Tibial nerve (tissue), 4 donors: ENCODE results near the gene RP9. TPM values are rescaled to one million over a fixed set of nuclear protein-coding genes. Genes with fewer than 3 reads are reported as not detected.

ENCODE experiments used
- DNase-seq, 2 donors: peaks; one replicate each; pipeline ENCODE4 v3.0.0-alpha.2; 2019; ENCODE audit warnings: low spot score in 2 of 2
- H3K27ac ChIP-seq, 4 donors: fragments of 200-600 bp; sonication (generic) in 3 of 4; one replicate each; pipeline ENCODE4 v1.5.1; 2017 to 2019; ENCODE audit warnings: mild to moderate bottlenecking in 1 of 4
- H3K27me3 ChIP-seq, 2 donors: fragments of 200-600 bp; sonication (generic) in 1 of 2; one replicate each; pipeline versions ENCODE4 v1.5.1 to v1.6.0; 2017 to 2019
- H3K36me3 ChIP-seq, 3 donors: fragments of 200-600 bp; sonication (generic); one replicate each; pipeline ENCODE4 v1.5.1; 2018 to 2019
- H3K4me1 ChIP-seq, 4 donors: fragments of 200-600 bp; sonication (generic) in 3 of 4; one replicate each; pipeline ENCODE4 v1.5.1; 2017 to 2019
- H3K4me3 ChIP-seq, 4 donors: fragments of 200-600 bp; sonication (generic) in 3 of 4; one replicate each; pipeline ENCODE4 v1.5.1; 2017 to 2019; ENCODE audit warnings: mild to moderate bottlenecking in 1 of 4, moderate library complexity in 1 of 4
- H3K9me3 ChIP-seq, 4 donors: fragments of 200-600 bp; sonication (generic) in 3 of 4; one replicate each; pipeline ENCODE4 v1.5.1; 2017 to 2019
- CTCF ChIP-seq, 5 experiments: fragments of 200-600 bp in 3 of 5; fragments of 450-650 bp in 2 of 5; sonication (generic) in 3 of 5; IDR thresholded peaks; one replicate each; pipeline ENCODE4 v1.5.1; 2016 to 2019; ENCODE audit warnings: antibody characterized with exemption in 5 of 5, mild to moderate bottlenecking in 3 of 5, moderate library complexity in 2 of 5
- EP300 ChIP-seq, 2 donors: sonication (generic); formaldehyde crosslinking; IDR thresholded peaks; one replicate each; pipeline ENCODE4 v1.6.1; 2017; ENCODE audit warnings: antibody characterized with exemption in 2 of 2, mild to moderate bottlenecking in 1 of 2
- POLR2A ChIP-seq, 2 donors: fragments of 450-650 bp; IDR thresholded peaks; one replicate each; pipeline ENCODE4 v1.6.1; 2017; ENCODE audit warnings: antibody characterized with exemption in 2 of 2, mild to moderate bottlenecking in 2 of 2, moderate library complexity in 2 of 2
- WGBS, 2 donors: methylation state at CpG; one replicate each; pipeline ENCODE4 v1.1.5; 2018; 5-methylcytosine and 5-hydroxymethylcytosine counted together
- total RNA-seq, 4 donors: library from RNA; depleted of rRNA; stranded (reverse); fragments of >200 nt; gene quantifications; one replicate each; pipeline ENCODE4 v1.1.0, GENCODE V29; 2016

The RP9 gene
- total RNA-seq, 4 donors from 2014 or later: 7.5 to 22.9 (median 16.9) TPM

GRCh38 chr7:33070831-33071230 is 38.4 kb downstream of the RP9 start:
- WGBS, 2 donors: 77 to 87% methylated on average over 6 of the region's 6 CpGs
- no peak for TF ChIP-seq EP300 (IDR thresholded peaks at IDR 0.05)
- no peak for TF ChIP-seq CTCF (IDR thresholded peaks at IDR 0.05)
- H3K27me3 ChIP-seq: peaks cover 0 to 6% of the 10 kb centered on the region in 2 donors

GRCh38 chr7:33070277-33070676 is 38.9 kb downstream of the RP9 start:
- 88 to 92% methylated on average over 2 of the region's 2 CpGs for WGBS, 2 donors
- Histone ChIP-seq H3K4me1 (no peaks in the 10 kb centered on the region), H3K4me3 (no peak overlapping the region)

More at GRCh38 chr7:33070831-33071230, 38.4 kb downstream of the RP9 start:
- no peak overlapping the region for H3K27ac ChIP-seq
- H3K4me3 ChIP-seq: no peak overlapping the region
- peaks cover 0 to 32% (median 0%) of the 10 kb centered on the region in 4 donors for H3K9me3 ChIP-seq
- no peaks in the 10 kb centered on the region for H3K4me1 ChIP-seq
- no peak for DNase-seq
- H3K36me3 ChIP-seq: no peaks in the 10 kb centered on the region

GRCh38 chr7:33067921-33068320 is 41.3 kb downstream of the RP9 start:
- Histone ChIP-seq H3K27me3 (no peaks in the 10 kb centered on the region), H3K27ac (no peak overlapping the region), H3K36me3 (no peaks in the 10 kb centered on the region), H3K4me1 (peaks cover 0 to 8% (median 0%) of the 10 kb centered on the region in 4 donors), H3K4me3 (no peak overlapping the region), H3K9me3 (peaks cover 0 to 38% (median 0%) of the 10 kb centered on the region in 4 donors)
- DNase-seq: no peak
- 85 to 91% methylated on average over 1 of the region's 1 CpG for WGBS, 2 donors
- TF ChIP-seq EP300 (IDR thresholded peaks at IDR 0.05) (no peak), CTCF (IDR thresholded peaks at IDR 0.05) (no peak), POLR2A (IDR thresholded peaks at IDR 0.05) (no peak)

More at GRCh38 chr7:33070277-33070676, 38.9 kb downstream of the RP9 start:
- Histone ChIP-seq H3K9me3 (peaks cover 0 to 36% (median 0%) of the 10 kb centered on the region in 4 donors), H3K27me3 (peaks cover 0 to 6% of the 10 kb centered on the region in 2 donors), H3K36me3 (no peaks in the 10 kb centered on the region), H3K27ac (no peak overlapping the region)
- no peak for TF ChIP-seq CTCF (IDR thresholded peaks at IDR 0.05)
- TF ChIP-seq POLR2A (IDR thresholded peaks at IDR 0.05): no peak
- no peak for TF ChIP-seq EP300 (IDR thresholded peaks at IDR 0.05)
- DNase-seq: no peak

- H3K4me1 ChIP-seq: peaks cover 0 to 9% (median 0%) of the 10 kb centered on the region in 4 donors
- no peak overlapping the region for H3K27ac ChIP-seq
- DNase-seq: no peak
- H3K9me3 ChIP-seq: peaks cover 0 to 38% (median 0%) of the 10 kb centered on the region in 4 donors
- no peaks in the 10 kb centered on the region for H3K27me3 ChIP-seq
- no peak for TF ChIP-seq POLR2A (IDR thresholded peaks at IDR 0.05)
- no peak for TF ChIP-seq CTCF (IDR thresholded peaks at IDR 0.05)
- no peak for TF ChIP-seq EP300 (IDR thresholded peaks at IDR 0.05)
- no peaks in the 10 kb centered on the region for H3K36me3 ChIP-seq
- 92 to 97% methylated on average over 1 of the region's 1 CpG for WGBS, 2 donors
- no peak overlapping the region for H3K4me3 ChIP-seq
Observed at GRCh38 chr7:33066771-33067170, 42.4 kb downstream of the RP9 start.

- no peaks in the 10 kb centered on the region for H3K36me3 ChIP-seq
- H3K27me3 ChIP-seq: no peaks in the 10 kb centered on the region
- peaks cover 0 to 38% (median 0%) of the 10 kb centered on the region in 4 donors for H3K9me3 ChIP-seq
- H3K27ac ChIP-seq: no peak overlapping the region
- H3K4me1 ChIP-seq: peaks cover 0 to 17% (median 6%) of the 10 kb centered on the region in 4 donors
- WGBS, 2 donors: 95 to 97% methylated on average over 1 of the region's 1 CpG
- TF ChIP-seq EP300 (IDR thresholded peaks at IDR 0.05): no peak
- no peak for TF ChIP-seq POLR2A (IDR thresholded peaks at IDR 0.05)
- no peak for DNase-seq
- no peak overlapping the region for H3K4me3 ChIP-seq
Observed at GRCh38 chr7:33065981-33066380, 43.2 kb downstream of the RP9 start.
